GM10248 (cell line): ENCODE measurements around the gene ANKH.

Experiments used
- CTCF ChIA-PET: fragments of 300-600 bp; sonication (Branson Sonifier 250); formaldehyde crosslinking; extraction: SDS; loops from one replicate; lab custom pipeline; 2021; ENCODE audit warnings: antibody characterized with exemption; lab: Yijun Ruan, JAX
- POLR2A ChIA-PET: fragments of 350-650 bp; sonication (Branson Sonifier 250); formaldehyde crosslinking; extraction: SDS; loops from one replicate; lab custom pipeline; 2020; ENCODE audit warnings: antibody characterized with exemption; lab: Yijun Ruan, JAX
- DNase-seq: peaks from one replicate; pipeline ENCODE4 v3.0.0; 2012; ENCODE audit errors: extremely low spot score
- TF ChIP-seq, protein P1 (sequence below): IDR thresholded peaks from 2 replicates; pipeline ENCODE4 v1.5.1; 2012; ENCODE audit warnings: mild to moderate bottlenecking, low read depth; ENCODE audit errors: extremely low read depth, missing control alignments, control extremely low read depth

Gene ANKH

DNA sequence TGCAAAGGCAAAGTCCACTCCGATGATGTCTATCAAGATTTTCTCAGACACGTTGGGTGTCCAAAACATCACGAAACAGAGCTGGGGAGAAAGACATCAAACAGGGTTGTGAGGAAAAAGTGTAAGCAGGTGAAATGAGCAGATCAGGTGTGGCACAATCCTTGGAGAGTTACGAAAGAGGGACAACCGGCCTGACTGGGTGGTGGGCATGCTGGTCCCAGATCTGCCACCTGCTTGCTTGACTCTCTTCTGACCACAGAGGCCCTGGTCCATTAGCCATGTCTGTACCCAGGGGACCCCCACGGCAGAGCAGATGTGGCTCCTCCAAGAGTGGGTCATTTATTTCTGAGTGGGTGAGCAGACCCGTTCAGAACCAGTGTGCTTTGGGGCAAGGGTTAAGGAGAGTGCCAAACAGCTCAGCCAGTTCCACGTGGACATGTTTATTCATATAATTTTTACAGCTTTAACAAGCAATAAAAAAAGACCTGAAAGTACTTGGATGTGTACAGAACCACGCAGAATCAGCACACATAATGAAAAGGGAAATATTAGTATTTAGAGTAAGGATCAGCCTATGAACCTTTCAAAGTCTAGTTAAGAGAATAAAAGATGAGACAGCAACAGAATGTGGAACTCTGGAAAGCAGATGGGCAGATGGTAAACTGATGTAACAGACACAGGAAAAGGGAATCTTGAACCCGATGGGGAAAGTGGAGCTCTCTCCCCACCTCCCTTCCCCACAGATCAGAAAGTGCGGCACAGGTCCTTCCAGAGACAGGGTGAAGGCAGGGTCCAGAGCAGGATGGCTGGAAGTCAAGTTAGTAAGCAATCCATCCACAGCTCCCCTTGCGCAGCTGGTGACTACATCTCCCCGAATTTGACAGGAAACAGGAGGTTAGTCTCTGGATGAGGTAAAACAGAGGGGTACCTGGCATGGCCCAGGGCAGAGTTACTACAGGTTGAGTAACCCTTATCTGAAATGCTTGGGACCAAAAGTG, 154.5 kb downstream of the ANKH start:
- TF ChIP-seq, protein P1, sequence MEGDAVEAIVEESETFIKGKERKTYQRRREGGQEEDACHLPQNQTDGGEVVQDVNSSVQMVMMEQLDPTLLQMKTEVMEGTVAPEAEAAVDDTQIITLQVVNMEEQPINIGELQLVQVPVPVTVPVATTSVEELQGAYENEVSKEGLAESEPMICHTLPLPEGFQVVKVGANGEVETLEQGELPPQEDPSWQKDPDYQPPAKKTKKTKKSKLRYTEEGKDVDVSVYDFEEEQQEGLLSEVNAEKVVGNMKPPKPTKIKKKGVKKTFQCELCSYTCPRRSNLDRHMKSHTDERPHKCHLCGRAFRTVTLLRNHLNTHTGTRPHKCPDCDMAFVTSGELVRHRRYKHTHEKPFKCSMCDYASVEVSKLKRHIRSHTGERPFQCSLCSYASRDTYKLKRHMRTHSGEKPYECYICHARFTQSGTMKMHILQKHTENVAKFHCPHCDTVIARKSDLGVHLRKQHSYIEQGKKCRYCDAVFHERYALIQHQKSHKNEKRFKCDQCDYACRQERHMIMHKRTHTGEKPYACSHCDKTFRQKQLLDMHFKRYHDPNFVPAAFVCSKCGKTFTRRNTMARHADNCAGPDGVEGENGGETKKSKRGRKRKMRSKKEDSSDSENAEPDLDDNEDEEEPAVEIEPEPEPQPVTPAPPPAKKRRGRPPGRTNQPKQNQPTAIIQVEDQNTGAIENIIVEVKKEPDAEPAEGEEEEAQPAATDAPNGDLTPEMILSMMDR = no peak
- DNase-seq = no peak
- POLR2A ChIA-PET = no interaction called here
- CTCF ChIA-PET = interaction anchor here (1.3 to 1.6 kb wide), 2 partner anchors 9 to 10 kb away, joined by 6 to 7 read pairs; no protein-coding TSS in a partner anchor

DNA sequence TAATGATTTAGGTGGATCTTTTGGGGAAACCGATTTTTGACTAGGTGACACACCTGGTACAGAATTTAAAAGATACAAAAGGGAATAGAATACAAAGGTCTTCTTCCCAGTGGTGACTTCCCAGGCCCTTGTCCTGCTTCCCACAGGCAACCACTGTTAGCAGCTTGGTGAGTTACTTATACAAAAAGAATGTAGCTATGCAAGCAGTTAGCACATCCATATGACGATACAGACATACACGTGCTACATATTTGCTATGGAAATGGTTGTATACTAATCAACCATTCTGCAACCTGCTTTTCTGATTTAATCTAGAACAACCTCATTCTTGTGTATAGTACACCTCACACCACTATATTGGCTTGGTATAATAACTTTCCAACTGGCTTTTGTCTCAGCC, 156.1 kb downstream of the ANKH start:
- POLR2A ChIA-PET = no interaction called here
- CTCF ChIA-PET = interaction anchor here (15.6 kb wide), 1 partner anchor 9 kb away, joined by 132 read pairs; no protein-coding TSS in a partner anchor
- TF ChIP-seq, protein P1 = no peak

DNA sequence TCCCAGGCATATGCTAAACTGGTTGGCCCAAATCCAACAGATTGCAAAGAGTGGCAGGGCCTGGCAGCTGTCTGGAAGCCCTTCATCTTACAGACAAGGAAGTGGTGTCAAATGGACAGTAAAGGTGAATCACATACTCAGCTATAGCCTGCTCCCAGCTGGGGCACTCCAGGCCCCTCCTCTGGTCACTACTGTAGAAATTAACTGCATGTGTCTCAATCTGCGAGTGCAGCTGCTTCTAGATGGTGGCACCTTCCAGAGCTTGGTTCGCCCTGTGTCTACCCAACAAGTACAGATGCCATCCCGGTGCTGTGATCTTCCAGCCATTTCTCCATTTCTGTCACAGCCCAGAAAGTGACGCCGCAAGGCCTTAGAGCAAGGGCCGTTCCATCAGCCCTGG, 156.9 kb downstream of the ANKH start:
- TF ChIP-seq, protein P1 = no peak
- POLR2A ChIA-PET = no interaction called here
- DNase-seq = no peak
- CTCF ChIA-PET = interaction anchor here (15.6 kb wide), 1 partner anchor 10 kb away, joined by 132 read pairs; no protein-coding TSS in a partner anchor

More for the DNA sequence above, 156.1 kb downstream of the ANKH start:
- no peak for DNase-seq

DNA sequence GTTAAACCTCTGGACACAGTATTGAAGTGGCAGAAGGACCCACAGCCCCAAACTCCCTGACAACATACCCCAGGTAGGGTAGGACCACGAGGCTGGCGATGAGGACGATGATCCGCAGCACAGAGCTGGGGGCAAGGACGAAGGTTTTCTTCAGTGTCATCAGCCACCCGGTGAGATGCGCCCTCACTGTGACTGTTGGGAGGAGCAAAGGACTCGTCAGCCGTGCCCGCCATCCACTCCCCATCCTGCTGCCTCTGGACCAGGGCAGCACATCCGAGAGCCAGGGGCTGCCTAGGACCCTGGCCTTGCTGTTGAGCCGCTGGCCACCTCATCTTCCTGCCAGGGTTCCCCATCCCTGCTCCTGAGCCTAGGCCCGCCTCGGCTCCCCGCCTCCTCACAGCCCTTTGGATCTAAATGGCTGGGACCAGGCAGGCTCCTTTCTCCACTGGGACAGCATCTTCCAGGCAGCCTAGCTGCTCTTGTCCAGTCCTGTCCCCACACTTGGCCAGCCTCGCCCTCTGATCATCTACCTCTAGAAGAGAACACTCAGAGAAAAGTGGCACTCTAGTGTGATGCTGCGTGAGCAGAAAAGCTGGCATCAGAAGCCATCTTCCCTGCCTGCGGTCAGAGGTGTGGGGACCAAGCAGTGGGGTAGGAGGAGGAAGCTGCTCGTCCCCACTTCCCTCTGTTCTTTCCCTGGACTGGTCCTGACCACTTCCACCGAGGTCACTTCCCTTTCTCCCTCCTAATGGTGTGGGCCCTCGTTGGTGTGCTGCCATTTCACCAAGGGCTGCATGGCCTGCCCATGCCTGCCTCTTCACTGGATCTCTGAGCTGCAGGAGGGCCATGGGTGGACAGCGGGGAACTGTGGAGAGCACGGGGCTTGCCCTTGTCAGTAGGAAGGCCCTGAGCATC, 157.8 kb downstream of the ANKH start:
- CTCF ChIA-PET = interaction anchor here (1.4 to 15.6 kb wide), 2 partner anchors 10 to 290 kb away, joined by 3 to 132 read pairs; no protein-coding TSS in a partner anchor
- POLR2A ChIA-PET = no interaction called here

DNA sequence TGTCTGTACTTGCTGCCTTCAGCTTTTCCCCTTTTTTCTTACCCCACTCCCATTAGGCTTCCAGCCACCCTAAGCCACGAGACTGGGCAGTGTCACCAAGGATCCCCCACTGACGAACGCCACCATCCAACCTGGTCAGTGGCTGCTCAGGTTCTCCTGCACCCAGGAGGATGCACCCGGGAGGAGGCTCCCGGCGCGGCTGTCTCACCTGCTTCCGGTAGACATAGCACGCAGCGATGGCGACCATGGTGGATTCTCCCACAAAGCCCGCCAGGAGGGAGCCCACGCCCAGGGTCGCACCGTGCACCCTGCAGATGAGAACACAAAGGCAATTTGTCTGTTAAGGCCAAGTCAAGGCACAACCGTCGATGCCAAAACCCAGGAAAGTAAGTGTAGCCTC, 158.9 kb downstream of the ANKH start:
- TF ChIP-seq, protein P1 = no peak
- ChIA-PET POLR2A (no interaction called here), CTCF (interaction anchor here (1.4 to 15.6 kb wide), 2 partner anchors 12 to 291 kb away, joined by 3 to 132 read pairs; no protein-coding TSS in a partner anchor)
- no peak for DNase-seq

More for the DNA sequence above, 157.8 kb downstream of the ANKH start:
- DNase-seq = no peak
- TF ChIP-seq, protein P1 = no peak
